Endothelial cell of umbilical vein (primary cell): ENCODE data around the gene SMARCA2. TPM values are rescaled to one million over a fixed set of nuclear protein-coding genes. Genes with fewer than 3 reads are reported as not detected.

Experiments used
- BruUV-seq: library from RNA; stranded (reverse); fragments of 400-500 nt; replicated peaks from 2 replicates; lab custom pipeline; 2021; lab: Mats Ljungman, UMichigan
- CTCF ChIA-PET: fragments of 300-600, 350-600 bp; sonication (Branson Sonifier 250); formaldehyde crosslinking; loops from one replicate; lab custom pipeline; 2021; ENCODE audit warnings: antibody characterized with exemption, inconsistent platforms; lab: Charles Lee
- POLR2A ChIA-PET: fragments of 300-600, 350-600 bp; sonication (Branson Sonifier 250); formaldehyde crosslinking; loops from one replicate; lab custom pipeline; 2021; ENCODE audit warnings: antibody characterized with exemption, inconsistent platforms; lab: Charles Lee
- DNase-seq: peaks from one replicate; pipeline ENCODE4 v3.0.0-alpha.2; 2011; ENCODE audit warnings: low read depth, low spot score
- FAIRE-seq: peaks from 2 replicates; lab custom pipeline; 2011; peaks lifted over from hg19 to GRCh38; lab: Jason Lieb, UNC
- H2AFZ ChIP-seq: 2 replicates; pipeline ENCODE4 v1.6.0; 2012; ENCODE audit warnings: low read depth, low read length, control low read depth, inconsistent platforms
- H3K27ac ChIP-seq: 2 replicates; pipeline ENCODE4 v1.5.1; 2011; ENCODE audit warnings: low read depth, mild to moderate bottlenecking, control low read depth, low read length, moderate library complexity; ENCODE audit not compliant: insufficient read depth
- H3K27me3 ChIP-seq, 2 experiments: 2 replicates each; pipeline versions ENCODE4 v1.6.0 to v1.6.1; 2011; ENCODE audit warnings: low read length in 2 of 2, mixed read lengths in 1 of 2; ENCODE audit not compliant: control insufficient read depth in 2 of 2, insufficient read depth in 2 of 2
- H3K36me3 ChIP-seq, 2 experiments: 2 replicates in 1 of 2; 3 replicates in 1 of 2; pipeline ENCODE4 v1.5.1; 2011; ENCODE audit warnings: low read length in 2 of 2, mild to moderate bottlenecking in 1 of 2, moderate library complexity in 1 of 2; ENCODE audit not compliant: control insufficient read depth in 2 of 2, insufficient read depth in 2 of 2; ENCODE audit errors: extremely low read depth in 1 of 2
- H3K4me1 ChIP-seq: 3 replicates; pipeline ENCODE4 v1.5.1; 2011; ENCODE audit warnings: mild to moderate bottlenecking, low read length; ENCODE audit not compliant: control insufficient read depth, insufficient read depth; ENCODE audit errors: extremely low read depth
- H3K4me2 ChIP-seq: 2 replicates; pipeline ENCODE4 v1.6.1; 2011; ENCODE audit warnings: low read length, control low read depth, mixed read lengths; ENCODE audit not compliant: insufficient read depth
- H3K4me3 ChIP-seq, 3 experiments: fragments of 200-600 bp in 1 of 3; sonication (generic), shearing (Covaris generic) in 1 of 3; replicated peaks in 1 of 3; 2 replicates each; pipeline ENCODE4 v1.5.1; 2011 to 2016; ENCODE audit warnings: control low read depth in 3 of 3, low read length in 3 of 3, mild to moderate bottlenecking in 2 of 3, inconsistent platforms in 1 of 3, low read depth in 1 of 3, moderate library complexity in 1 of 3; ENCODE audit not compliant: insufficient read depth in 1 of 3
- H3K79me2 ChIP-seq: 2 replicates; pipeline ENCODE4 v1.6.0; 2012; ENCODE audit warnings: low read length, inconsistent platforms; ENCODE audit not compliant: control insufficient read depth, insufficient read depth
- H3K9ac ChIP-seq: replicated peaks from 2 replicates; pipeline ENCODE3; 2011; ENCODE audit warnings: low read length, control low read depth; ENCODE audit not compliant: insufficient read depth; ENCODE audit errors: extremely low read depth
- H3K9me1 ChIP-seq: replicated peaks from 3 replicates; pipeline ENCODE4 v1.6.0; 2011; ENCODE audit warnings: mild to moderate bottlenecking, low read length; ENCODE audit not compliant: control insufficient read depth, insufficient read depth; ENCODE audit errors: extremely low read depth
- H3K9me3 ChIP-seq: replicated peaks from 2 replicates; pipeline ENCODE4 v1.5.1; 2012; ENCODE audit warnings: low read length, inconsistent platforms; ENCODE audit not compliant: control insufficient read depth, insufficient read depth
- H4K20me1 ChIP-seq: replicated peaks from 2 replicates; pipeline ENCODE3; 2011; ENCODE audit warnings: mild to moderate bottlenecking, low read length; ENCODE audit not compliant: control insufficient read depth, insufficient read depth; ENCODE audit errors: extremely low read depth
- CTCF ChIP-seq, 2 donors: IDR thresholded peaks; 1 replicate in 1 of 2; 2 replicates in 1 of 2; pipeline ENCODE4 v1.5.1; 2011; ENCODE audit warnings: low read length in 2 of 2, mild to moderate bottlenecking in 2 of 2, moderate library complexity in 2 of 2, control low read depth in 1 of 2, inconsistent platforms in 1 of 2, low read depth in 1 of 2; ENCODE audit not compliant: insufficient read depth in 1 of 2; ENCODE audit errors: extremely low read depth in 1 of 2
- FOS ChIP-seq: IDR thresholded peaks from 2 replicates; pipeline ENCODE4 v1.6.1; 2011; ENCODE audit warnings: mild to moderate bottlenecking, low read length, moderate library complexity, borderline replicate concordance; ENCODE audit not compliant: insufficient read depth
- MYC ChIP-seq: IDR thresholded peaks from one replicate; pipeline ENCODE4 v1.6.1; 2011; ENCODE audit warnings: mild to moderate bottlenecking, low read depth, low read length
- dilution Hi-C: fragments of 300-500 bp; cut with MboI; formaldehyde crosslinking; loops from one replicate; pipeline ENCODE4 v1.15.0; 2019; ENCODE audit warnings: low sequenced_read_pairs; ENCODE audit not compliant: extremely low pct_ligation_motif_present
- intact Hi-C: fragments of 100-400 bp; cut with micrococcal nuclease; formaldehyde crosslinking; loops from one replicate; pipeline ENCODE4 v1.10.0; 2022
- polyA plus RNA-seq, 4 experiments: library from polyadenylated mRNA; depleted of rRNA in 3 of 4; stranded (reverse) in 3 of 4; unstranded in 1 of 4; fragments of >200 nt; gene quantifications; 2 replicates each; pipeline versions ENCODE4 v1.2.1 to v1.2.3, GENCODE V29; 2011 to 2012; ENCODE audit warnings: missing spikeins in 1 of 4
- total RNA-seq: library from RNA; stranded (reverse); gene quantifications from 2 replicates; pipeline ENCODE4 v1.2.3, GENCODE V29; 2021

Gene SMARCA2
- total and polyA plus RNA-seq, 2 donors (not counting 3 experiments of a cell fraction or from before 2014, with no cell fraction given) = 54.5 to 79.9 TPM

GRCh38 chr9:2152966-2153629 lies 138.0 kb downstream of the SMARCA2 start:
- FAIRE-seq (no peak), DNase-seq (no peak)
- no peaks in the 10 kb centered on the region for H3K27me3 ChIP-seq
- H3K4me3 ChIP-seq = no peak overlapping the region
- no TSS peak for BruUV-seq
- intact Hi-C loops (loop anchor here (10.0 kb wide), 1 partner anchor 472 kb away; the partner anchor contains the start of gene VLDLR), dilution Hi-C loops (no loop called here)
- H3K79me2 ChIP-seq = no peaks in the 10 kb centered on the region
- POLR2A ChIA-PET = no interaction called here
- no peak overlapping the region for H3K9ac ChIP-seq
- no peaks in the 10 kb centered on the region for H3K9me3 ChIP-seq
- H3K9me1 ChIP-seq = no peaks in the 10 kb centered on the region
- H3K4me2 ChIP-seq = no peak overlapping the region
- no peak overlapping the region for H3K27ac ChIP-seq
- H3K4me1 ChIP-seq = peaks cover 10% of the 10 kb centered on the region
- no peak overlapping the region for H2AFZ ChIP-seq
- H4K20me1 ChIP-seq = no peaks in the 10 kb centered on the region
- no peak for TF ChIP-seq CTCF (IDR thresholded peaks at IDR 0.05; ENCODE audit: extremely low read depth in 1 of 2, insufficient read depth in 1 of 2, low read depth in 1 of 2, low read length in 2 of 2)
- no peak for TF ChIP-seq MYC
- CTCF ChIA-PET = no interaction called here
- H3K36me3 ChIP-seq = no peaks in the 10 kb centered on the region

GRCh38 chr9:2153630-2154217 lies 138.6 kb downstream of the SMARCA2 start:
- Histone ChIP-seq H3K27ac (no peak overlapping the region), H3K36me3 (no peaks in the 10 kb centered on the region), H3K4me2 (no peak overlapping the region), H3K9ac (no peak overlapping the region), H3K9me1 (no peaks in the 10 kb centered on the region), H3K9me3 (no peaks in the 10 kb centered on the region), H4K20me1 (no peaks in the 10 kb centered on the region), H3K27me3 (no peaks in the 10 kb centered on the region), H3K79me2 (peaks cover 1% of the 10 kb centered on the region), H2AFZ (no peak overlapping the region), H3K4me1 (peaks cover 11% of the 10 kb centered on the region), H3K4me3 (no peak overlapping the region)
- DNase-seq = no peak
- TF ChIP-seq FOS (no peak), CTCF (IDR thresholded peaks at IDR 0.05; ENCODE audit: extremely low read depth in 1 of 2, insufficient read depth in 1 of 2, low read depth in 1 of 2, low read length in 2 of 2) (no peak)
- intact Hi-C loops = loop anchor here (10.0 kb wide), 1 partner anchor 471 kb away; the partner anchor contains the start of gene VLDLR
- BruUV-seq = no TSS peak
- ChIA-PET POLR2A (no interaction called here), CTCF (no interaction called here)
- no peak for FAIRE-seq
- dilution Hi-C loops = no loop called here
